LNCaP clone FGC (cell line): ENCODE results near the gene MBNL3.

Experiments
- DNase-seq: peaks from one replicate; pipeline ENCODE4 v3.0.0-alpha.2; 2011; ENCODE audit warnings: low read depth
- H3K4me3 ChIP-seq: 2 replicates; pipeline ENCODE4 v1.5.1; 2011; ENCODE audit warnings: mild to moderate bottlenecking, low read depth, low read length, control low read depth
- CTCF ChIP-seq: IDR thresholded peaks from 2 replicates; pipeline ENCODE4 v1.5.1; 2012; ENCODE audit warnings: mild to moderate bottlenecking; ENCODE audit not compliant: control insufficient read depth, insufficient read depth; ENCODE audit errors: extremely low read depth

The MBNL3 gene

GRCh38 chrX:132369617-132370326 lies 119.1 kb downstream of the MBNL3 start:
- H3K4me3 ChIP-seq: no peak overlapping the region
- TF ChIP-seq CTCF: no peak
- DNase-seq: no peak

GRCh38 chrX:132367984-132368383 lies 120.9 kb downstream of the MBNL3 start:
- H3K4me3 ChIP-seq: no peak overlapping the region
- TF ChIP-seq CTCF: no peak
- no peak for DNase-seq

- H3K4me3 ChIP-seq: no peak overlapping the region
- DNase-seq: no peak
- no peak for TF ChIP-seq CTCF
These were observed 121.5 kb downstream of the MBNL3 start for GRCh38 chrX:132367314-132367713.

- no peak for TF ChIP-seq CTCF
- no peak overlapping the region for H3K4me3 ChIP-seq
- DNase-seq: no peak
These were observed 123.3 kb downstream of the MBNL3 start for GRCh38 chrX:132365490-132365889.

GRCh38 chrX:132364313-132364712 lies 124.5 kb downstream of the MBNL3 start:
- no peak for DNase-seq
- no peak for TF ChIP-seq CTCF
- H3K4me3 ChIP-seq: no peak overlapping the region

- TF ChIP-seq CTCF: no peak
- H3K4me3 ChIP-seq: no peak overlapping the region
- DNase-seq: no peak
These were observed 135.4 kb downstream of the MBNL3 start for GRCh38 chrX:132353430-132353829.

GRCh38 chrX:132336172-132336571 lies 152.7 kb downstream of the MBNL3 start:
- no peak for DNase-seq
- H3K4me3 ChIP-seq: no peak overlapping the region
- TF ChIP-seq CTCF: no peak
